ENCODE results near the gene CCDC148. TPM values are rescaled to one million over a fixed set of nuclear protein-coding genes. Genes with fewer than 3 reads are reported as not detected.

The CCDC148 gene
- total and polyA plus RNA-seq, 3 donors from 2014 or later, result 2.3 to 5.7 (median 5.0) TPM

GRCh38 chr2:158266111-158266510 lies 190.4 kb downstream of the CCDC148 start:
- TF ChIP-seq CTCF (IDR thresholded peaks at IDR 0.05) (no peak), POLR2A (IDR thresholded peaks at IDR 0.05) (no peak)
- no peak overlapping the region for H3K4me3 ChIP-seq
- H3K36me3 ChIP-seq (ENCODE audit: low read depth, missing control alignments), result no peaks in the 10 kb centered on the region
- no peaks in the 10 kb centered on the region for H3K27me3 ChIP-seq
- H3K27ac ChIP-seq, result no peak overlapping the region
- intact Hi-C loops (cut with DNase I; ENCODE audit: low total_unique reads), result no loop called here
- H3K4me1 ChIP-seq, result no peaks in the 10 kb centered on the region
- H3K9me3 ChIP-seq, result no peaks in the 10 kb centered on the region
- DNase-seq, result no peak
- WGBS, 2 donors, result 88 to 90% methylated on average over 2 of the region's 2 CpGs

GRCh38 chr2:158255257-158255656 lies 201.3 kb downstream of the CCDC148 start:
- no peak for TF ChIP-seq CTCF (IDR thresholded peaks at IDR 0.05)
- TF ChIP-seq POLR2A (IDR thresholded peaks at IDR 0.05), result no peak
- Histone ChIP-seq H3K36me3 (ENCODE audit: low read depth, missing control alignments) (peaks cover 5% of the 10 kb centered on the region), H3K4me3 (no peak overlapping the region), H3K27me3 (no peaks in the 10 kb centered on the region), H3K27ac (no peak overlapping the region), H3K9me3 (no peaks in the 10 kb centered on the region), H3K4me1 (no peaks in the 10 kb centered on the region)
- WGBS, 2 donors, result 88 to 94% methylated on average over 2 of the region's 2 CpGs
- no peak for DNase-seq
- intact Hi-C loops (cut with DNase I; ENCODE audit: low total_unique reads), result no loop called here

GRCh38 chr2:158253170-158253569 lies 203.4 kb downstream of the CCDC148 start:
- Histone ChIP-seq H3K36me3 (ENCODE audit: low read depth, missing control alignments) (peaks cover 5% of the 10 kb centered on the region), H3K9me3 (no peaks in the 10 kb centered on the region), H3K4me1 (no peaks in the 10 kb centered on the region), H3K27me3 (no peaks in the 10 kb centered on the region), H3K4me3 (no peak overlapping the region), H3K27ac (no peak overlapping the region)
- 90 to 100% methylated on average over 1 of the region's 1 CpG for WGBS, 2 donors
- no peak for TF ChIP-seq POLR2A (IDR thresholded peaks at IDR 0.05)
- TF ChIP-seq CTCF (IDR thresholded peaks at IDR 0.05), result no peak
- DNase-seq, result no peak
- intact Hi-C loops (cut with DNase I; ENCODE audit: low total_unique reads), result no loop called here

- Histone ChIP-seq H3K9me3 (no peaks in the 10 kb centered on the region), H3K27me3 (no peaks in the 10 kb centered on the region), H3K36me3 (ENCODE audit: low read depth, missing control alignments) (peaks cover 5% of the 10 kb centered on the region), H3K27ac (no peak overlapping the region), H3K4me3 (no peak overlapping the region), H3K4me1 (no peaks in the 10 kb centered on the region)
- intact Hi-C loops (cut with DNase I; ENCODE audit: low total_unique reads), result no loop called here
- no peak for DNase-seq
- 76 to 86% methylated on average over 3 of the region's 3 CpGs for WGBS, 2 donors
- TF ChIP-seq CTCF (IDR thresholded peaks at IDR 0.05) (no peak), POLR2A (IDR thresholded peaks at IDR 0.05) (no peak)
Observed at GRCh38 chr2:158251356-158251755, 205.2 kb downstream of the CCDC148 start.

- Histone ChIP-seq H3K36me3 (ENCODE audit: low read depth, missing control alignments) (no peaks in the 10 kb centered on the region), H3K27ac (no peak overlapping the region), H3K4me1 (no peaks in the 10 kb centered on the region), H3K27me3 (no peaks in the 10 kb centered on the region), H3K9me3 (no peaks in the 10 kb centered on the region), H3K4me3 (no peak overlapping the region)
- DNase-seq, result no peak
- WGBS, 2 donors, result 63 to 87% methylated on average over 4 of the region's 4 CpGs
- intact Hi-C loops (cut with DNase I; ENCODE audit: low total_unique reads), result no loop called here
- TF ChIP-seq POLR2A (IDR thresholded peaks at IDR 0.05) (no peak), CTCF (IDR thresholded peaks at IDR 0.05) (no peak)
Observed at GRCh38 chr2:158243392-158243791, 213.2 kb downstream of the CCDC148 start.

Data from testis (tissue), 3 donors.